GM19035 (cell line): Measurements from ENCODE around the gene VSX1.

Experiments
- ATAC-seq: cut with Tn5 transposase; IDR thresholded peaks from one replicate; pipeline ENCODE4 v1.9.1; 2021; ENCODE audit not compliant: unreplicated experiment

The VSX1 gene

GRCh38 chr20:25087186-25087929, 5.4 kb upstream of the VSX1 start:
- ATAC-seq: no peak

- ATAC-seq: no peak
Measured at GRCh38 chr20:25085756-25086495, 4.0 kb upstream of the VSX1 start.

- ATAC-seq: no peak
Measured at GRCh38 chr20:25084626-25085187, 2.8 kb upstream of the VSX1 start.

- ATAC-seq: no peak
Measured at GRCh38 chr20:25083773-25084625, 2.1 kb upstream of the VSX1 start.

GRCh38 chr20:25083141-25083772, 1.3 kb upstream of the VSX1 start:
- no peak for ATAC-seq

- no peak for ATAC-seq
Measured at GRCh38 chr20:25082498-25082873, 545 bp upstream of the VSX1 start.

GRCh38 chr20:25081065-25081729, 744 bp downstream of the VSX1 start:
- ATAC-seq: no peak

GRCh38 chr20:25079171-25079570, 2.8 kb downstream of the VSX1 start:
- no peak for ATAC-seq

GRCh38 chr20:25078662-25079061, 3.3 kb downstream of the VSX1 start:
- no peak for ATAC-seq

GRCh38 chr20:25077610-25078169, 4.3 kb downstream of the VSX1 start:
- no peak for ATAC-seq

- ATAC-seq: no peak
Measured at GRCh38 chr20:25076731-25077609, 5.0 kb downstream of the VSX1 start.

GRCh38 chr20:25076201-25076600, 5.7 kb downstream of the VSX1 start:
- ATAC-seq: no peak

GRCh38 chr20:25073544-25073943, 8.4 kb downstream of the VSX1 start:
- no peak for ATAC-seq

GRCh38 chr20:25072226-25072811, 9.6 kb downstream of the VSX1 start:
- no peak for ATAC-seq

- no peak for ATAC-seq
Measured at GRCh38 chr20:25071734-25072133, 10.2 kb downstream of the VSX1 start.

- ATAC-seq: no peak
Measured at GRCh38 chr20:25070821-25071473, 11.0 kb downstream of the VSX1 start.

- ATAC-seq: no peak
Measured at GRCh38 chr20:25067102-25067987, 14.6 kb downstream of the VSX1 start.
